Measurements from ENCODE around the gene FCGR3B.
"Not testable (repeated sequence)": the region's sequence is repeated elsewhere in the genome, so short reads cannot be mapped to it uniquely, and the experiment has no call there.

Gene FCGR3B

DNA sequence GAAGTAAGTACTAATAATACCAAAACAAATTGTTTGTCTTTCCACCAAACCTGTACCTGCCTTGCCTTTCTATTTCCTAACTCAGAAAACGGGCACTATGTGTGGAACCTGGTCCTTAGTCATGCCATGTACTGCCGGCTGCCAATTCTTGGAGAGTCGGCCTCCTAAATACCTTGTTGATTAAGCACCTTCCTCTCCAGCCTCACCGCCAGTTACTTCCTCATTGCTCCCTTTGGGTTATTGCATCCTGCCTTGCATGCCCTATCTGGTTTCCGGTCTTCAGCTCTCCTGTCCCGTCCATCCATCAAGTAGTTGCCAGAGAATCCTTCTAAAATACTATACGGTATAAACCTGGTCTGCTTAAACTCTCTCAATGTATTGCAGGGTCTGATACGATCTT lies 8.9 kb downstream of the FCGR3B start:
- H3K4me3 ChIP-seq (ENCODE audit: low read depth, low read length): not testable (repeated sequence)
- DNase-seq (ENCODE audit: low read depth): peak; percentile 15

DNA sequence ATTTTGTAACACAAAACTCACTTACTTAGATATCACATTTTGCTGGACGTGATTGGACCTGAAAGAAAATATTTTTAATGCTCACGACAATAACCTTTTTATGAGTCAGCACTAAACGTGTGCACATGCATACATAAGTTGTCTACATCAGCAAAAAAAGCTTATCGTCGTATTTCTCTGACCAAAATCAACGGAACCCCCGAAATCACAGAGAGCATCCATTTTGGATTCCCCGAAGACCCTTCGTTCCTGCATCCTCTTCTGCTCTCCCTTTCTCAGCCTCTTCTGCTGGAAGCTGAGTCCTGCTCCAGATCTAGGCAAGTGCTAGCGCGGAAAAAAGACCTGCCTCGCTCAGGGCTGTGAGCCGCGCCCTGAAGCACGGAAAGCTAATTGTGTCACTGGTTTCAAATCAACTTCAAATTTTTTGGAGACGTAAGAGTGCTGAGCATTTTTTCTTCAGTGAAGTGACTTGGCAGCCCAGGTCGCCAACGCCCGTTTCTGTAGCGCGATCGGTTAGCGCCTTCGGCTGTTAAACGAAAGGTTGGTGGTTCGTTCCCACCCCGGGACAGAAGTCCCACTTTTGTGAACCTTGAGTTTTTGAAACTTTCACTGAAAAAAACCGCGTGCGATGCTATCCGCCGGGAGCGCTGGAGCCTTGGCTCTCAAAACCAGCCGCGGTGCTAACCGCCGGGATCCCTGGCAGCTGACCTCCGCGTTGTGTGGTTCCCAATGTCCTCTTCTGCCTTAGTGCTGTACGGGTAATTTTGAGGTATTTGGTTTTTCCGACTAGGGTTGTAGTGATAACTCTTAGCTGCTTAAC lies 9.6 kb downstream of the FCGR3B start:
- H3K4me3 ChIP-seq (ENCODE audit: low read depth, low read length): peak overlapping the region; percentile 61
- peak; percentile 71 for DNase-seq (ENCODE audit: low read depth)

DNA sequence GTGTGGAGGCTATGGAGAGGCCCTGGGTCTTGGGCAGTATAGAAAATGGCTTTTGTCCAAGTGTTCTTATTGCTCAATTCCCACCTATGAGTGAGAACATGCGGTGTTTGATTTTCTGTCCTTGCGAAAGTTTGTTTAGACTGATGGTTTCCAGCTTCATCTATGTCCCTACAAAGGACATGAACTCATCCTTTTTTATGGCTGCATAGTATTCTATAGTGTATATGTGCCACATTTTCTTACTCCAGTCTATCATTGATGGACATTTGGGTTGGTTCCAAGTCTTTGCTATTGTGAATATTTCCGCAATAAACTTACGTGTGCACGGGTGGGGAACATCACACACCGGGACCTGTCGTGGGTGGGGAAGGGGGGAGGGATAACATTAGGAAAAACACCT lies 10.6 kb downstream of the FCGR3B start:
- H3K4me3 ChIP-seq (ENCODE audit: low read depth, low read length): peak overlapping the region; percentile 61; the same call in 1 of the 2 replicates
- DNase-seq (ENCODE audit: low read depth): not testable (repeated sequence)

DNA sequence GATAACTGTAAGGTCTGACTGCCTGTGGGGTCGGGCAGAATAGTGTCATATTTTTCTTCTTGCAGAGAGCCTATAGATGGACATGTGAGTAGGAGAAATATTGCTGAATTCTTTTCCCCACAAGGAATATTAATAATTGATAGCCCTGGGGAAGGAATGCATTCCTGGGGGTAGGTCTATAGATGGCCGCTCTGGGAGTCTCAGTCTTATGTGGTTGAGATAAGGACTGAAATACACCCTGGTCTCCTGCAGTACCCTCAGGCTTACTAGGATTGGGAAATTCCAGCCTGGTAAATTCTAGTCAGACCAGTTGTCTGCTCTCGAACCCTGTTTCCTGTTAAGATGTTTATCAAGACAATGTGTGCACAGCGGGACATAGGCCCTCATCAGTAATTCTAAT lies 12.5 kb downstream of the FCGR3B start:
- DNase-seq (ENCODE audit: low read depth); H3K4me3 ChIP-seq (ENCODE audit: low read depth, low read length): not testable (repeated sequence)

DNA sequence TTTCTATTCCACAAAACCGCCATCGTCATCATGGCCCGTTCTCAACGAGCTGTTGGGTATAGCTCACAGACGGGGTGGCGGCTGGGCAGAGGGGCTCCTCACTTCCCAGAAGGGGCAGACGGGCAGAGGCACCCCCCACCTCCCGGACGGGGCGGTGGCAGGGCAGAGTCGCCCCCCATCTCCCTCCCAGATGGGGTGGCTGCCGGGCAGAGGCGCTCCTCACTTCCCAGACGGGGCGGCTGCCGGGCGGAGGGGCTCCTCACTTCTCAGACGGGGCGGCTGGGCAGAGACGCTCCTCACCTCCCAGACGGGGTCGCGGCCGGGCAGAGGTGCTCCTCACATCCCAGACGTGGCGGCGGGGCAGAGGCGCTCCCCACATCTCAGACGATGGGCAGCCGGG lies 14.6 kb downstream of the FCGR3B start:
- DNase-seq (ENCODE audit: low read depth); H3K4me3 ChIP-seq (ENCODE audit: low read depth, low read length): not testable (repeated sequence)

DNA sequence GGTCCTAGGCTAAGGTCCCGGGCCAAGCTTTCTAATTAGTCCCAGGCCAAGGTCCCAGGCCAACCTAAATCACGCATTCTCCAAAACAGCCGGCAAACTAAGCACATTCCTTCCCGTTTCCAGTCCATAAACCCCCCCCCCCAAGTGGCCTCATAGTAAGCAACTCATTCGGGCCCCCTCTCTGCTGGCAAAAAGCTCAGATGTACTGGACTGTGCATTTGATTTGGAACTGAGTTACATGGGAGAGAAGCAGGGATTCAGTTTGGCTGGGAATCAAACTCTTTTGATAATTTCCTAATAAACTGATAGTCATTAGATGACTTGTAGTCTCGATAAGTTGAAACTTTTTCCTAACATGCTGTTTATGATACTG lies 17.8 kb downstream of the FCGR3B start:
- not testable (repeated sequence) for H3K4me3 ChIP-seq (ENCODE audit: low read depth, low read length); DNase-seq (ENCODE audit: low read depth)

DNA sequence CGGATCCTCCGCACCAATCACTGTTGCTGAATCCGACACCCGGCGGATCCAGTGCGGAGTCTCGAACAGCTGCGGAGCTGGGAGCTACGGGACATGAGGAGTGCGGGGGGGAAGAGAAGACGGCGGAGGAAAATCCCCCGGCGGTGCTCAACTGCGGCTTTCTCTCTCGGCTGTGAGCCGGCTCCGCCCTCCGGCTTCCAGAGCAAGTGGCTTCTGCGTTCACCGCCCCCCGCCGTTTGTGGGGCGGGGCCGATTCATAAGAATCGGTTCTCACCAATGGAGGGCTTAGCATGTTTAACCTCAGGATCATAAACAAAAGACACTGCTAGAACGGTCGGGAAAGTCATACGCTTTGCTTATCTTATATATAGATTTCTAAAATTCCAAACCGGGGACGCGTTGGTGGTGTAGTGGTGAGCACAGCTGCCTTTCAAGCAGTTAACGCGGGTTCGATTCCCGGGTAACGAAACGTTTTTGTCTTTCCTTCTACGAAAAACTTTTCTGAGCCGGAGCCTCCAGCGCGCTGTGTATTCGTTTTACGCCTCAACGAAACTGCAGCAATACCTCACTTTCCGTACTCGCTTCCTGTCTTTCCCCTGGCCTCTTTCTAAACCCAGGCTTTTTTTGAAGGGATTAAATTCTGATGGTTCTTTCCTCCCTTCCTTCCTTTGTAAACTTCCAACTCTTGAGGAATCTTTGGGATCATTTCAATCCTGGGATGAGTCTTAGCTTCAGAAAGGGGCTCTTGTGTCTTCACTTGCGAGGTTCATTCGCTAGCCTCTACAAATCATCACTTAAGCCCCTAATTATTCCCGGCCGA lies 18.4 kb downstream of the FCGR3B start:
- peak overlapping the region; percentile 52 for H3K4me3 ChIP-seq (ENCODE audit: low read depth, low read length)
- peak; percentile 83 for DNase-seq (ENCODE audit: low read depth)

DNA sequence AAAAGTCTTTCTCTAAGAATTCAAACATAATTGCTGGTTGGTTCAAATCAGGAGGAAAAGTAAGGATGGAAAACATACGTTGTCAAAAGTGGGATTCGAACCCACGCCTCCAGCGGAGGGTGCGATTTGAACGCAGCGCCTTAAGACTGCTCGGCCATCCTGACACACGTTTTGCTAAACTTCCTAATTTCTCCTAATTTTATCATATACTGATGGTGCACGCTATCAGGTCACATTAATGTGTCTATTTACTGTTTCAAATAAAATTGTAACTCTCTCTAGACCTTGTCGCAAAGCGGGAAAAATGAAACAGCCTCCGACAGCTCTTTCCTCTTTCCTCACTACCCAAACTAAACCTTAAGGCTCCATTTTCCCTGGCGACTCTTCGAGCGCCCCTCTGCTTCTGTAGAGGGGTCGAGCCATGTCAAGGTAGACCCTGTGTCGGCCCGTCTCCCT lies 19.1 kb downstream of the FCGR3B start:
- peak; percentile 18 for DNase-seq (ENCODE audit: low read depth)
- peak overlapping the region; percentile 52 for H3K4me3 ChIP-seq (ENCODE audit: low read depth, low read length)

DNA sequence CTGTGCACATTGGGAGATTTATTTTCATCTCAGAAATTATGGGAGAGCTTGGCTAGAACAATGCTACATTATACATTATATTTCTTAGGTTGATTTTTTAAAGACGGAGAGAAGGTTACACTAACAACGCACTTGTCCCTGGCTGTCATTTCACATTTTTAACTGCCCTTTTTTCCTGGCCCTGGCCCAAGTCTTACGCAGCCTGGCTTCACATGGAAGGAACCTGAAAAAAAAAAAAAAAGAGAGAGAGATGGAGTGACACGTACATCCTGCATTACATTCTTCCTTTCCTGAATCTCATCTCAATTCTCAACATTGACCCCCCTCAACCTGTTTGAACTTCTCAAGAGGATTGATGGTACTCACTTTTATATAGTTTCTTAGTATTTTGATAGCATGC lies 20.8 kb downstream of the FCGR3B start:
- DNase-seq (ENCODE audit: low read depth); H3K4me3 ChIP-seq (ENCODE audit: low read depth, low read length): not testable (repeated sequence)

DNA sequence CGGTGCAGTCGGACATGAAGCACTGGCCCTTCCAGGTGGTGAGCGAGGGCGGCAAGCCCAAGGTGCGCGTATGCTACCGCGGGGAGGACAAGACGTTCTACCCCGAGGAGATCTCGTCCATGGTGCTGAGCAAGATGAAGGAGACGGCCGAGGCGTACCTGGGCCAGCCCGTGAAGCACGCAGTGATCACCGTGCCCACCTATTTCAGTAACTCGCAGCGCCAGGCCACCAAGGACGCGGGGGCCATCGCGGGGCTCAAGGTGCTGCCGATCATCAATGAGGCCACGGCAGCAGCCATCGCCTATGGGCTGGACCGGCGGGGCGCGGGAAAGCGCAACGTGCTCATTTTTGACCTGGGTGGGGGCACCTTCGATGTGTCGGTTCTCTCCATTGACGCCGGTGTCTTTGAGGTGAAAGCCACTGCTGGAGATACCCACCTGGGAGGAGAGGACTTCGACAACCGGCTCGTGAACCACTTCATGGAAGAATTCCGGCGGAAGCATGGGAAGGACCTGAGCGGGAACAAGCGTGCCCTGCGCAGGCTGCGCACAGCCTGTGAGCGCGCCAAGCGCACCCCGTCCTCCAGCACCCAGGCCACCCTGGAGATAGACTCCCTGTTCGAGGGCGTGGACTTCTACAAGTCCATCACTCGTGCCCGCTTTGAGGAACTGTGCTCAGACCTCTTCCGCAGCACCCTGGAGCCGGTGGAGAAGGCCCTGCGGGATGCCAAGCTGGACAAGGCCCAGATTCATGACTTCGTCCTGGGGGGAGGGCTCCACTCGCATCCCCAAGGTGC lies 24.2 kb downstream of the FCGR3B start:
- not testable (repeated sequence) for H3K4me3 ChIP-seq (ENCODE audit: low read depth, low read length); DNase-seq (ENCODE audit: low read depth)

DNA sequence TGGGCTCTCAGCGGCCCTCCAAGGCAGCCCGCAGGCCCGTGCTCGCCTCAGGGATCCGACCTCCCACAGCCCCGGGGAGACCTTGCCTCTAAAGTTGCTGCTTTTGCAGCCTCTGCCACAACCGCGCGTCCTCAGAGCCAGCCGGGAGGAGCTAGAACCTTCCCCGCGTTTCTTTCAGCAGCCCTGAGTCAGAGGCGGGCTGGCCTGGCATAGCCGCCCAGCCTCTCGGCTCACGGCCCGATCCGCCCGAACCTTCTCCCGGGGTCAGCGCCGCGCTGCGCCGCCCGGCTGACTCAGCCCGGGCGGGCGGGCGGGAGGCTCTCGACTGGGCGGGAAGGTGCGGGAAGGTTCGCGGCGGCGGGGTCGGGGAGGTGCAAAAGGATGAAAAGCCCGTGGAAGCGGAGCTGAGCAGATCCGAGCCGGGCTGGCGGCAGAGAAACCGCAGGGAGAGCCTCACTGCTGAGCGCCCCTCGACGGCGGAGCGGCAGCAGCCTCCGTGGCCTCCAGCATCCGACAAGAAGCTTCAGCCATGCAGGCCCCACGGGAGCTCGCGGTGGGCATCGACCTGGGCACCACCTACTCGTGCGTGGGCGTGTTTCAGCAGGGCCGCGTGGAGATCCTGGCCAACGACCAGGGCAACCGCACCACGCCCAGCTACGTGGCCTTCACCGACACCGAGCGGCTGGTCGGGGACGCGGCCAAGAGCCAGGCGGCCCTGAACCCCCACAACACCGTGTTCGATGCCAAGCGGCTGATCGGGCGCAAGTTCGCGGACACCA lies 25.0 kb downstream of the FCGR3B start:
- not testable (repeated sequence) for DNase-seq (ENCODE audit: low read depth); H3K4me3 ChIP-seq (ENCODE audit: low read depth, low read length)

DNA sequence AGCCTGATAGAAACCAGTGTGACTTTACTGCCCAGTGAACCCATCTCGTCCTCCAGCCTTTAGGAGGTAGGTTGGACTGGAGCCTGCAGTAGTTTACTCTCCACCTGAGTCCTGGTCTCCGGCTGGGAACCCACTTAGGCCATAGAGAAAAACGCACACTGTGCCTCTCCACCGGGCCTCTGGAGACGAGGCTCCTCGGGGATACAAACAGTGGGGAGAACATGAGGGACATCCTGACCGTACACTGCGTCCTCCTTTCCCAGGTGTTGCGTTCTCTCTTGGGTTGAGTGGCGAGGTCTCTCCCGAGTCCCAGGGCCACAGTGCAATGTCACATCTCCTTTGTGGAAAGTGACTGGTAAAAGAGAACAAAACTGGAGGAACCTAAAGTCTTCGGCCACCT lies 26.0 kb downstream of the FCGR3B start:
- not testable (repeated sequence) for DNase-seq (ENCODE audit: low read depth)

DNA sequence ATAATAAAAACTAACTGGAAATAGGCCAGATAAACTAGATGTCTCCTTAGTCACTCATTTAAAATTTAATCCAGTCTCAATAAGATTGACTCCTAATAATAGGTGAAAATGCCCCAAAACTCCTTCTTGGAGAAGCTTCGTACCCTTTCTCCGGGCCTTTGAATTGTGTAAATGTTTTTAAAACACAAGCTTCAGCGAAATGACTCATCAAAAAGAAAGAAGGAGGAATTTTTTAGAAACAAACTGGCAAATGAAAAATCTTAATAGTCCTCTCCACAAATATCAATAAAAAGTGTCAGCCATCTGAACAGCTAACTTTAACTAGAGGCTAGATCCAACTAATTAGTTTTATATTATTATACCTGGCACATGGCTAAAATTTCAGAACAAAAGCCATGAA lies 33.9 kb downstream of the FCGR3B start:
- DNase-seq (ENCODE audit: low read depth); H3K4me3 ChIP-seq (ENCODE audit: low read depth, low read length): not testable (repeated sequence)

More for the DNA sequence above, 26.0 kb downstream of the FCGR3B start:
- H3K4me3 ChIP-seq (ENCODE audit: low read depth, low read length): not testable (repeated sequence)

DNA sequence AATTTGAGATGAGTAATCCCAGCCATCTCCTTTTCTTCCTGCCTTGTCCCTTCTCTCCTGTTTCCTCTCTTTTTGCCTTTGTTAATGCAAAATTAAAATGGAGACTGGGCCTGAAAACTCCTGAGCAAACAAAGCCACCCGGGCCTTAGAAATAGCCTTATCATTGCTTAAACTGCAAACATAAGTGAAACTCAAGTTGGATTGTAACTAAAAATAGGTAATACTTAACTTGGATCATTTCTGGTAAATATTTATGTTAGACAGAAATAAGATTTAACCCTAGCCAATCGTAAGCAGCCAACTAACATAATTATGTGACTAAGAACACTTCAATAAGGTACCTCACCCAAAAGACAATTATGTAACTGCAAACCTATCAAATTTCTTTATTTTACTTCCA lies 35.4 kb downstream of the FCGR3B start:
- H3K4me3 ChIP-seq (ENCODE audit: low read depth, low read length); DNase-seq (ENCODE audit: low read depth): not testable (repeated sequence)

DNA sequence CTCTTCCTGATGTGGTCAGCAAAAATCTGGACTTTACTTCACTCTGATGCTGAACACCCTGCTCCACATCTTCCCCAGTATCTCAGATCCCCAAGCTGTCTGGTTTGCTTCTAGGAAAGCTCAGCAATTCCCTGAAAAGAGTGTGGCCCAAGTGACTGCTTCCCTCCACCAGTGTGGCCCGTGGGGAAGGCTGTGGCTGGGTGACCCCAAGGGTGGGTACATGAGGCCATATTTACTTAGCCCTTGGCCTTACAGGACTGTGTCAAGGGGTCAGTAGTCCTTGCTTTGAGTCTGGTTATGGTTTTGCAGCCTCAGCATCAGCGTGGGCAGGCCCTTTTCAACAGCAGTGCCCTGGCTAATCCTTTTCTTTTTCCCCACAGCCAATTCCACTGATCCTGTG lies 35.8 kb downstream of the FCGR3B start:
- not testable (repeated sequence) for DNase-seq (ENCODE audit: low read depth); H3K4me3 ChIP-seq (ENCODE audit: low read depth, low read length)

DNA sequence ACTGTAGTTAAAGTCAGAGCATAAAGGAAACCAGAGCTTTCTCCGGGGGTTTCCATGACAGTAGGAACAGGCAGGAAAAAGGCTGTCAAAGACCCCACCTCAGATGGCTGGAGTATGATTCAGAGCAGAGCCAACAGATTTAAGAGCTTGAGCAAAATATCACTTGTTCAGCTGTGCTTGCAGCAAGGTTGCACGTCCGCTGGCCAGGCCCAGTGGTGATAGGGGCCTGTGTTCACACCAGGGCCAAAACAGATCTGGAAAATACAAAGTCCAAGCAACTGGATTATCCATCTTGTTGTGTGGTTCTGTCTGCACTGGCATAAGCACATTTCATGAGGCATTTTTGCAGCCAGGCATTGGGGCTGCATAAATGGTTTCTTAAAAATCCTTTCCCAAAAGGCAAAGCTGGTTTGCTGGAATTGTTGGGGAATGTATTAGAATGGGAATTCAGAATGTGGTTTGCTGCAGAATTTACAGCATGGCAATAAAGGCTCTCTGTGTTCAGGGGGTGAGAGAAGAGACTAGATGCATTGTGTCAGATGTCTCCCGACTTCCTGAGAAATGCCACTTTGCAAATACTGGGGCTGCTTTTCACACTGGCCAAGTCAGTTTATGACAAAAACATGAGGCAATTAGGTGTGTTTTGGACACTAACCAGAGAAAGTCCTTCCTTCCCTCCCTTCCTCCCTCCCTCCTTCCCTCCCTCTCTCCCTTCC lies 36.5 kb downstream of the FCGR3B start:
- not testable (repeated sequence) for DNase-seq (ENCODE audit: low read depth); H3K4me3 ChIP-seq (ENCODE audit: low read depth, low read length)

DNA sequence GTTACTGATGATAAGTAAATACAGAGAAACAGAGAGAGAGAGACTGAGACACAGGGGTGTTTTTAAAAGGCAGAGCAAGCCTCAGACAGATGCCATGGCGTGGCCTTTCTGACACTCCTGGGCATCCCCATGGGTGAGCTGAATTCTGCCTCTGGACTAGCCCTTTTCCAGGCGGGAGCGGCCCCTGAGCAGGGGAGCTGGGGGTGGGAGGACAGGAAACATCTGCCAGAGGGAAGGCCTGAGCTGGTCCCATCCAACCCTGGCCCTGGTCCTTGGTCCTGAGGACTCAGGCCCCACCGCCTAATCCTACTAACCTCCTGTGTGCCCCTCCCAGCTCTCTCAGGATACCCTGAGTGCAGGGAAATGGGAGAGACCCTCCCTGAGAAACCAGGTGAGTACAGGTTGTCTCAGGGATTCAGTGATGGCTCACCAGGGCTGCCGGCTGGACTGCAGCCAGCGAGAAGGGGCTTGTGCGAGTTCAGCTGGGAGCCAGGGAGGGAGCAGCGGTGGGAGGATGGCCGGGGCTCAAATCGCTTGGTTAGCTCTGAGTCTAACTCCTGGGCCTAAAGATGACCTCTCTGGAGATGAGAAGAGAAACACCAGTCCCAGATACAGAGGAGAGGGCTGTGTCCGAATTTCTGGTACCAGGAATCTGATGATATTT lies 37.8 kb downstream of the FCGR3B start:
- not testable (repeated sequence) for H3K4me3 ChIP-seq (ENCODE audit: low read depth, low read length); DNase-seq (ENCODE audit: low read depth)

Data from GM12864 (cell line).